HepG2 (cell line): ENCODE results near the gene TUBA4A. TPM values are rescaled to one million over a fixed set of nuclear protein-coding genes. Genes with fewer than 3 reads are reported as not detected.
A peak's percentile ranks its signal among the peaks of the same experiment; 100 is the strongest.

Experiments used
- ATF7 ChIP-seq, 2 experiments: fragments of 450-650 bp in 1 of 2; sonication (generic) in 1 of 2; formaldehyde crosslinking in 1 of 2; IDR thresholded peaks; 2 replicates each; pipeline versions ENCODE4 v1.4.0 to v1.6.1; 2016 to 2020; ENCODE audit warnings: antibody characterized with exemption in 1 of 2, mild to moderate bottlenecking in 1 of 2, missing genetic modification reagents in 1 of 2
- FIP1L1 ChIP-seq: fragments of 200-400 bp; formaldehyde crosslinking; IDR thresholded peaks from 2 replicates; pipeline ENCODE4 v1.6.1; 2018; ENCODE audit warnings: low read depth, mild to moderate bottlenecking, low read length, moderate library complexity, borderline replicate concordance; ENCODE audit not compliant: insufficient read depth
- GFI1 ChIP-seq: sonication (generic); formaldehyde crosslinking; IDR thresholded peaks from 2 replicates; pipeline ENCODE4 v1.5.0; 2020; ENCODE audit warnings: missing genetic modification reagents, mild to moderate bottlenecking, borderline replicate concordance
- GTF3A ChIP-seq: sonication (generic); formaldehyde crosslinking; conservative IDR thresholded peaks from 2 replicates; pipeline ENCODE4 v1.4.0; 2020; ENCODE audit warnings: mild to moderate bottlenecking, missing genetic modification reagents
- HMGXB3 ChIP-seq: sonication (generic); formaldehyde crosslinking; IDR thresholded peaks from 2 replicates; pipeline ENCODE4 v1.4.0; 2020; ENCODE audit warnings: missing genetic modification reagents, borderline replicate concordance
- KDM5A ChIP-seq: fragments of 200-600 bp; sonication (generic); IDR thresholded peaks from 2 replicates; pipeline ENCODE4 v1.7.0; 2018; ENCODE audit warnings: antibody characterized with exemption, mild to moderate bottlenecking, low read length, borderline replicate concordance
- MAF1 ChIP-seq: sonication (generic); formaldehyde crosslinking; IDR thresholded peaks from 2 replicates; pipeline ENCODE4 v1.5.0; 2020; ENCODE audit warnings: missing genetic modification reagents, borderline replicate concordance
- MLX ChIP-seq: IDR thresholded peaks from 2 replicates; pipeline ENCODE4 v1.6.1; 2016
- NFRKB ChIP-seq: fragments of 450-650 bp; IDR thresholded peaks from 2 replicates; pipeline ENCODE4 v1.6.1; 2017
- RAD51 ChIP-seq: fragments of 450-650 bp; IDR thresholded peaks from 2 replicates; pipeline ENCODE4 v1.6.1; 2016; ENCODE audit warnings: borderline replicate concordance
- SP5 ChIP-seq: IDR thresholded peaks from 2 replicates; pipeline ENCODE4 v1.6.1; 2016; ENCODE audit warnings: low read depth, borderline replicate concordance
- TEF ChIP-seq: sonication (generic); formaldehyde crosslinking; IDR thresholded peaks from 2 replicates; pipeline ENCODE4 v1.5.0; 2020; ENCODE audit warnings: missing genetic modification reagents
- ZBTB38 ChIP-seq: sonication (generic); formaldehyde crosslinking; IDR thresholded peaks from 2 replicates; pipeline ENCODE4 v1.5.1; 2020; ENCODE audit warnings: mild to moderate bottlenecking, missing genetic modification reagents
- ZBTB8A ChIP-seq: sonication (generic); formaldehyde crosslinking; IDR thresholded peaks from 2 replicates; pipeline ENCODE4 v1.4.0; 2020; ENCODE audit warnings: mild to moderate bottlenecking, low read depth, missing genetic modification reagents, borderline replicate concordance
- ZFP36 ChIP-seq: fragments of 150-350 bp; IDR thresholded peaks from 2 replicates; pipeline ENCODE4 v1.6.1; 2018; ENCODE audit warnings: borderline replicate concordance, low read length, low read depth; ENCODE audit not compliant: partially characterized antibody
- ZNF280D ChIP-seq: sonication (generic); formaldehyde crosslinking; IDR thresholded peaks from 2 replicates; pipeline ENCODE4 v1.5.1; 2020; ENCODE audit warnings: mild to moderate bottlenecking, missing genetic modification reagents
- ZNF430 ChIP-seq: sonication (generic); formaldehyde crosslinking; IDR thresholded peaks from 2 replicates; pipeline ENCODE4 v1.9.0; 2021; ENCODE audit warnings: mild to moderate bottlenecking, missing genetic modification reagents
- ZNF510 ChIP-seq: sonication (generic); formaldehyde crosslinking; IDR thresholded peaks from 2 replicates; pipeline ENCODE4 v1.4.0; 2020; ENCODE audit warnings: low read depth, mild to moderate bottlenecking, missing genetic modification reagents
- polyA plus RNA-seq, 8 experiments: library from polyadenylated mRNA; depleted of rRNA in 3 of 8; stranded (reverse) in 7 of 8; unstranded in 1 of 8; fragments of >200 nt; fragmentation: Illumina TruSeq in 4 of 8; extraction: Trizol in 4 of 8; gene quantifications; 2 replicates each; pipeline versions ENCODE4 v1.2.1 to v1.2.3, GENCODE V29; 2011 to 2016; ENCODE audit warnings: low read depth in 4 of 8, missing spikeins in 1 of 8, mixed read lengths in 1 of 8; ENCODE audit not compliant: insufficient read depth in 1 of 8
- total RNA-seq, 5 experiments: library from RNA; depleted of rRNA; stranded (reverse); fragments of >200 nt; fragmentation: Illumina TruSeq; extraction: Trizol; gene quantifications; 2 replicates each; pipeline ENCODE4 v1.2.3, GENCODE V29; 2016; ENCODE audit warnings: low read depth in 1 of 5

TUBA4A gene
- total and polyA plus RNA-seq, 2 of the 13 experiments (the other 11 are each of a cell fraction or from before 2014, with no cell fraction given), result 1.3 to 12.7 TPM

- no peak for TF ChIP-seq MAF1 (CRISPR knock-in tag)
- TF ChIP-seq HMGXB3 (CRISPR knock-in tag), result no peak
- no peak for TF ChIP-seq TEF
- peak; percentile 77 for TF ChIP-seq ZNF280D (CRISPR knock-in tag)
- TF ChIP-seq GTF3A (CRISPR knock-in tag), result 0 out of 2 replicates have a peak, but pooled peaks have one; percentile 38
- TF ChIP-seq ZBTB8A (CRISPR knock-in tag), result peak; percentile 62; the same call in 1 of the 2 replicates
- peak; percentile 25; the same call in 1 of the 2 replicates for TF ChIP-seq GFI1 (CRISPR knock-in tag)
- no peak for TF ChIP-seq ATF7 (IDR thresholded peaks at IDR 0.05)
- 0 out of 2 replicates have a peak, but pooled peaks have one; percentile 26 for TF ChIP-seq ATF7 (CRISPR knock-in tag; IDR thresholded peaks at IDR 0.05)
- 0 out of 2 replicates have a peak, but pooled peaks have one; percentile 43 for TF ChIP-seq ZNF510
- no peak for TF ChIP-seq KDM5A
- TF ChIP-seq MLX, result 0 out of 2 replicates have a peak, but pooled peaks have one; percentile 21
- no peak for TF ChIP-seq RAD51
- 0 out of 2 replicates have a peak, but pooled peaks have one; percentile 14 for TF ChIP-seq SP5 (CRISPR knock-in tag)
- no peak for TF ChIP-seq NFRKB
- TF ChIP-seq FIP1L1, result no peak
- TF ChIP-seq ZBTB38 (CRISPR knock-in tag), result peak; percentile 33; the same call in 1 of the 2 replicates
- TF ChIP-seq ZFP36, result peak; percentile 20
- peak; percentile 34; the same call in 1 of the 2 replicates for TF ChIP-seq ZNF430 (CRISPR knock-in tag)
These were observed 45.1 kb upstream of the TUBA4A start (continued) for GRCh38 chr2:219298759-219299371.
